Endodermal cell (in vitro differentiated cells): ENCODE data around the gene BTAF1. TPM values are rescaled to one million over a fixed set of nuclear protein-coding genes. Genes with fewer than 3 reads are reported as not detected.
A peak's percentile ranks its signal among the peaks of the same experiment; 100 is the strongest.

ENCODE experiments used
- DNase-seq: peaks from one replicate; pipeline ENCODE4 v3.0.0-alpha.2; 2017
- H3K27ac ChIP-seq: 2 replicates; pipeline ENCODE4 v1.5.1; 2013; ENCODE audit warnings: mild to moderate bottlenecking, low read depth, low read length, moderate library complexity
- H3K27me3 ChIP-seq: 2 replicates; pipeline ENCODE4 v1.6.1; 2013; ENCODE audit warnings: mild to moderate bottlenecking, low read length, moderate library complexity; ENCODE audit not compliant: insufficient read depth, control insufficient read depth, poor library complexity, severe bottlenecking
- H3K36me3 ChIP-seq: 2 replicates; pipeline ENCODE4 v1.7.0; 2013; ENCODE audit warnings: mild to moderate bottlenecking, low read length, moderate library complexity; ENCODE audit not compliant: control insufficient read depth, insufficient read depth
- H3K4me1 ChIP-seq: one replicate; pipeline ENCODE4 v1.7.0; 2013; ENCODE audit warnings: low read length; ENCODE audit not compliant: control insufficient read depth, insufficient read depth
- H3K4me3 ChIP-seq: 2 replicates; pipeline ENCODE4 v1.5.1; 2013; ENCODE audit warnings: mild to moderate bottlenecking, low read length, moderate library complexity
- H3K9ac ChIP-seq: 2 replicates; pipeline ENCODE4 v1.6.1; 2013; ENCODE audit warnings: mild to moderate bottlenecking, low read length, moderate library complexity; ENCODE audit not compliant: poor library complexity, severe bottlenecking; ENCODE audit errors: extremely low read depth
- H3K9me3 ChIP-seq: 2 replicates; pipeline ENCODE4 v1.6.1; 2013; ENCODE audit warnings: mild to moderate bottlenecking, low read length, moderate library complexity; ENCODE audit not compliant: control insufficient read depth
- H3K27ac Mint-ChIP-seq: 2 replicates; pipeline ENCODE4 v1.8.0; 2020; ENCODE audit warnings: mixed read lengths
- H3K27me3 Mint-ChIP-seq: 2 replicates; pipeline ENCODE4 v1.8.0; 2021; ENCODE audit warnings: mild to moderate bottlenecking, mixed read lengths; ENCODE audit not compliant: insufficient read depth
- H3K36me3 Mint-ChIP-seq: 2 replicates; pipeline ENCODE4 v1.8.0; 2020; ENCODE audit warnings: low read depth, mixed read lengths
- H3K4me1 Mint-ChIP-seq: 2 replicates; pipeline ENCODE4 v1.8.0; 2020; ENCODE audit warnings: mixed read lengths
- H3K4me3 Mint-ChIP-seq: 2 replicates; pipeline ENCODE4 v1.8.0; 2020; ENCODE audit warnings: mild to moderate bottlenecking, moderate library complexity, mixed read lengths
- H3K9me3 Mint-ChIP-seq: 2 replicates; pipeline ENCODE4 v1.8.0; 2020; ENCODE audit warnings: mild to moderate bottlenecking, mixed read lengths
- WGBS, 2 experiments: methylation state at CpG; one replicate each; pipeline versions ENCODE4 v1.1.5 to v1.1.7; 2013; ENCODE audit warnings: missing lambda C conversion rate in 2 of 2, mixed read lengths in 1 of 2; ENCODE audit not compliant: insufficient coverage in 1 of 2, insufficient read length in 1 of 2; 5-methylcytosine and 5-hydroxymethylcytosine counted together
- total RNA-seq, 2 donors: library from RNA; stranded (reverse); fragmentation: NEBNext Ultra II Directional in 1 of 2; extraction: Animal tissue kit (Norgen Biotek cat#: 25700) in 1 of 2; gene quantifications; 2 replicates in 1 of 2; 3 replicates in 1 of 2; pipeline ENCODE4 v1.2.1, GENCODE V29; 2021
- TF ChIP-seq, protein P1 (sequence below): fragments of 200-600 bp; sonication (generic); conservative IDR thresholded peaks from 2 replicates; pipeline ENCODE4 v1.5.0; 2021; ENCODE audit warnings: antibody characterized with exemption, mild to moderate bottlenecking

Gene BTAF1
- total RNA-seq, 2 donors from 2014 or later: 46.2 to 54.3 TPM

DNA sequence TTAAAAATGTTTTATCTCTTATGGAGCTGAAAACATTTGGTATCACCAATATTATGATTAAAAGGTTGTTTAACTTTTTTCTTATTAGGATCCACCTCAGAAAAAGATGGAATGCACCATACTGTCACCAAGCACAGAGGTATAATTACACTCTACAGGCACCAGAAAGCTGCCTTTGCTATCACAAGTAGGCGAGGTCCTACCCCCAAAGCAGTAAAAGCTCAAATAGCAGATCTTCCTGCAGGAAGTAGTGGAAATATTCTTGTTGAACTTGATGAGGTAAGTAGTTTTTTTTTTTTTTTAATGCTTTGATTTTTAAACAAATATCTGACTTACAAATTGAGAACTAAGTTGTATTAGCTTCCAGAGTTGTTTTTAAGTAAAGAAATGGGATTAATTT lies 68.5 kb downstream of the BTAF1 start:
- Mint-ChIP-seq H3K27me3 (no peaks in the 10 kb centered on the region), H3K27ac (no peak overlapping the region), H3K4me1 (no peaks in the 10 kb centered on the region), H3K9me3 (no peaks in the 10 kb centered on the region), H3K36me3 (peaks cover 58% of the 10 kb centered on the region), H3K4me3 (no peak overlapping the region)
- Histone ChIP-seq H3K36me3 (peaks cover 83% of the 10 kb centered on the region), H3K4me1 (no peaks in the 10 kb centered on the region), H3K27me3 (no peaks in the 10 kb centered on the region), H3K27ac (no peak overlapping the region), H3K9me3 (no peaks in the 10 kb centered on the region), H3K4me3 (no peak overlapping the region), H3K9ac (no peak overlapping the region)
- no peak for DNase-seq
- TF ChIP-seq, protein P1, sequence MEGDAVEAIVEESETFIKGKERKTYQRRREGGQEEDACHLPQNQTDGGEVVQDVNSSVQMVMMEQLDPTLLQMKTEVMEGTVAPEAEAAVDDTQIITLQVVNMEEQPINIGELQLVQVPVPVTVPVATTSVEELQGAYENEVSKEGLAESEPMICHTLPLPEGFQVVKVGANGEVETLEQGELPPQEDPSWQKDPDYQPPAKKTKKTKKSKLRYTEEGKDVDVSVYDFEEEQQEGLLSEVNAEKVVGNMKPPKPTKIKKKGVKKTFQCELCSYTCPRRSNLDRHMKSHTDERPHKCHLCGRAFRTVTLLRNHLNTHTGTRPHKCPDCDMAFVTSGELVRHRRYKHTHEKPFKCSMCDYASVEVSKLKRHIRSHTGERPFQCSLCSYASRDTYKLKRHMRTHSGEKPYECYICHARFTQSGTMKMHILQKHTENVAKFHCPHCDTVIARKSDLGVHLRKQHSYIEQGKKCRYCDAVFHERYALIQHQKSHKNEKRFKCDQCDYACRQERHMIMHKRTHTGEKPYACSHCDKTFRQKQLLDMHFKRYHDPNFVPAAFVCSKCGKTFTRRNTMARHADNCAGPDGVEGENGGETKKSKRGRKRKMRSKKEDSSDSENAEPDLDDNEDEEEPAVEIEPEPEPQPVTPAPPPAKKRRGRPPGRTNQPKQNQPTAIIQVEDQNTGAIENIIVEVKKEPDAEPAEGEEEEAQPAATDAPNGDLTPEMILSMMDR: no peak
- WGBS, 2 experiments: 100% methylated on average over 1 of the region's 1 CpG; no CpG with 5 or more reads in 1 of the 2 experiments

GRCh38 chr10:91996266-91996665 lies 72.7 kb downstream of the BTAF1 start:
- H3K27ac Mint-ChIP-seq: no peak overlapping the region
- H3K9ac ChIP-seq: no peak overlapping the region
- peaks cover 6% of the 10 kb centered on the region for H3K9me3 ChIP-seq
- 94% methylated on average over 2 of the region's 2 CpGs; no CpG with 5 or more reads in 1 of the 2 experiments for WGBS, 2 experiments
- no peak overlapping the region for H3K27ac ChIP-seq
- H3K4me1 Mint-ChIP-seq: no peaks in the 10 kb centered on the region
- no peak overlapping the region for H3K4me3 ChIP-seq
- H3K4me1 ChIP-seq: no peaks in the 10 kb centered on the region
- no peak for DNase-seq
- H3K9me3 Mint-ChIP-seq: no peaks in the 10 kb centered on the region
- no peak overlapping the region for H3K4me3 Mint-ChIP-seq
- peaks cover 93% of the 10 kb centered on the region for H3K36me3 ChIP-seq
- TF ChIP-seq, protein P1: no peak
- no peaks in the 10 kb centered on the region for H3K27me3 Mint-ChIP-seq
- H3K27me3 ChIP-seq: no peaks in the 10 kb centered on the region
- H3K36me3 Mint-ChIP-seq: peaks cover 73% of the 10 kb centered on the region

- no peaks in the 10 kb centered on the region for H3K27me3 ChIP-seq
- peaks cover 84% of the 10 kb centered on the region for H3K36me3 ChIP-seq
- no peak overlapping the region for H3K4me3 ChIP-seq
- Mint-ChIP-seq H3K4me3 (no peak overlapping the region), H3K9me3 (peaks cover 5% of the 10 kb centered on the region), H3K27ac (peak overlapping the region; percentile 44), H3K4me1 (no peaks in the 10 kb centered on the region), H3K27me3 (no peaks in the 10 kb centered on the region), H3K36me3 (peaks cover 85% of the 10 kb centered on the region)
- H3K27ac ChIP-seq: no peak overlapping the region
- TF ChIP-seq, protein P1: no peak
- WGBS, 2 experiments: 73 to 82% methylated on average over 2 to 3 of the region's 3 CpGs
- H3K9ac ChIP-seq: no peak overlapping the region
- peaks cover 16% of the 10 kb centered on the region for H3K9me3 ChIP-seq
- DNase-seq: no peak
- H3K4me1 ChIP-seq: no peaks in the 10 kb centered on the region
These were observed 78.0 kb downstream of the BTAF1 start for GRCh38 chr10:92001581-92001980.
